WI38 (cell line): ENCODE measurements around the gene OR7E24.
"Not testable (repeated sequence)": the region's sequence is repeated elsewhere in the genome, so short reads cannot be mapped to it uniquely, and the experiment has no call there.

Source experiments
- H3K4me3 ChIP-seq: 2 replicates; pipeline ENCODE4 v1.5.1; 2011; ENCODE audit warnings: low read depth, mild to moderate bottlenecking, control low read depth, low read length
- TF ChIP-seq, protein P1 (sequence below): IDR thresholded peaks from 2 replicates; pipeline ENCODE4 v1.5.1; 2012; ENCODE audit warnings: low read depth, mild to moderate bottlenecking, control low read depth, low read length

The OR7E24 gene

GRCh38 chr19:9250630-9251029, at the start of gene OR7E24:
Gene OR7E24 (plus strand): TSS chr19:9250930. CDS start chr19:9251044, 114 bp downstream.
- TF ChIP-seq, protein P1, sequence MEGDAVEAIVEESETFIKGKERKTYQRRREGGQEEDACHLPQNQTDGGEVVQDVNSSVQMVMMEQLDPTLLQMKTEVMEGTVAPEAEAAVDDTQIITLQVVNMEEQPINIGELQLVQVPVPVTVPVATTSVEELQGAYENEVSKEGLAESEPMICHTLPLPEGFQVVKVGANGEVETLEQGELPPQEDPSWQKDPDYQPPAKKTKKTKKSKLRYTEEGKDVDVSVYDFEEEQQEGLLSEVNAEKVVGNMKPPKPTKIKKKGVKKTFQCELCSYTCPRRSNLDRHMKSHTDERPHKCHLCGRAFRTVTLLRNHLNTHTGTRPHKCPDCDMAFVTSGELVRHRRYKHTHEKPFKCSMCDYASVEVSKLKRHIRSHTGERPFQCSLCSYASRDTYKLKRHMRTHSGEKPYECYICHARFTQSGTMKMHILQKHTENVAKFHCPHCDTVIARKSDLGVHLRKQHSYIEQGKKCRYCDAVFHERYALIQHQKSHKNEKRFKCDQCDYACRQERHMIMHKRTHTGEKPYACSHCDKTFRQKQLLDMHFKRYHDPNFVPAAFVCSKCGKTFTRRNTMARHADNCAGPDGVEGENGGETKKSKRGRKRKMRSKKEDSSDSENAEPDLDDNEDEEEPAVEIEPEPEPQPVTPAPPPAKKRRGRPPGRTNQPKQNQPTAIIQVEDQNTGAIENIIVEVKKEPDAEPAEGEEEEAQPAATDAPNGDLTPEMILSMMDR, result no peak
- no peak within 1 kb of the TSS for H3K4me3 ChIP-seq

DNA sequence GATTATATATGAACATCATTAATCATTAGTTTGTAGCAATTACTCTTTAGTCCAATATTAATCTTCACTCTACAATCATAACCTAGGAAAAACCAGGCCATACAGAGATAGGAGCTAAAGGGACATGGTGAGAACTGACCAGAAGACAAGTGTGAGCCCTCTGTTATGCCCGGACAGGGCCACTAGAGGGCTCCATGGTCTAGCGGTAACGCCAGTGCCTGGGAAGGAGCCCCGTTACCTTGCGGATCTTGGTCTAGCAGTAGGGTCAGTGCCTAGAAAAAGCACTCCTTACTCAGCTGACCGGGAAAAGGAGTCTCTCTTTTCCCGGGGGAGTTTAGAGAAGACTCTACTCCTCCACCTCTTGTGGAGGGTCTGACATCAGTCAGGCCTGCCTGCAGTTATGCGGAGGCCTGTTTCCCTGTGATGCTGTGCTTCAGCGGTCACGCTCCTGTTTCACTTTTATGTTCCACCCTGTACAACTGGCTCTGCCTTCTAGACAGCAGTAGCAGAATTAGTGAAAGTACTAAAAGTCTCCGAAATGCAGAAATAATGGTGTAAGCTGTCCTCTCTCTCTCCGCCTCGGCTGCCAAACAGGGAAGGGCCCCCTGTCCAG, 45.1 kb upstream of the OR7E24 start:
- 0 out of 2 replicates have a peak overlapping the region, but pooled peaks have one; percentile 27 for H3K4me3 ChIP-seq
- TF ChIP-seq, protein P1, result peak; percentile 96

GRCh38 chr19:9219489-9219888, 31.2 kb upstream of the OR7E24 start, which contains the start of gene OR7D4:
Gene OR7D4 (minus strand): TSS chr19:9219589. CDS start chr19:9214837, 4,752 bp downstream.
- H3K4me3 ChIP-seq, result no peak within 1 kb of the TSS
- TF ChIP-seq, protein P1, result no peak

GRCh38 chr19:9251236-9251635, 506 bp downstream of the OR7E24 start:
- TF ChIP-seq, protein P1, result no peak
- H3K4me3 ChIP-seq, result no peak overlapping the region

- H3K4me3 ChIP-seq, result not testable (repeated sequence)
These were observed 32.8 kb downstream of the OR7E24 start for GRCh38 chr19:9283485-9283884.

DNA sequence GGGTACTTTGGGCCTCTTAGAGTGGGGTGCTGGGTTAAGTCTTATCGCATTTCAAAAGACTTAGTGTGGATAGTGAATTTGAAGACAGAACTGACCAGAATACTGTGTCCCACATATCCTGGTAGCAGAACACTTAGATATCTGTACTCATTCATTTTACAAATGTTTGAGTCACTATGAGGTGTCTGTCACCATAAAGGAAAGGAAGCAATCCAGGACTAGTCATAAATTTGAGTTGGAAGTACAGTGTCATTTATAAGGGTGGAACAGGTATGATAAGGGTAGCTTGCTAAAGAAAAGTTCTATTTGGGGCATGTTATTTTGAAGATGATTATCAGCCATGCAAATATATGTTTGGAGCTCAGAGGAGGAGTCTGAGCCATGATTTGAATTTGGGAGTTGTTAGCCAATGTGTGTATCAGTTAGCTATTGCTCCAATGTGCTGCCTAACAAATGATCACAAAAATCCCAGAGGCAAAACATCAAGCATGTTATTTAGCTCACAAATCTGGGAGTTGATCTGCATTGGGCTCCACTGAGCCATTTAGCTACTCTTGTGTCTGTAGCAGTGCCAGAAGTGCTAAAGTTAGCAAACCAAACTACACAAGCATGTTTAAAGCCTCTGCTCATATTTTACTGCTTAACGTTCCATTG, 38.6 kb downstream of the OR7E24 start:
- TF ChIP-seq, protein P1, result no peak

GRCh38 chr19:9295411-9295849, 44.7 kb downstream of the OR7E24 start:
- TF ChIP-seq, protein P1, result no peak

More for the DNA sequence above, 38.6 kb downstream of the OR7E24 start:
- H3K4me3 ChIP-seq, result no peak overlapping the region

More at GRCh38 chr19:9295411-9295849, 44.7 kb downstream of the OR7E24 start:
- H3K4me3 ChIP-seq, result no peak overlapping the region
